T-helper 2 cell treated with Interferon-gamma antibody and Interleukin-4, amounts not matched to agents 5 μg/mL and 100 μg/mL, for 36 hours (primary cell): Measurements from ENCODE around the gene ABCC6.
"Not testable (repeated sequence)": the region's sequence is repeated elsewhere in the genome, so short reads cannot be mapped to it uniquely, and the experiment has no call there.

Experiments used
- DNase-seq: peaks from one replicate; pipeline ENCODE4 v3.0.0; 2021; ENCODE audit warnings: low spot score
- H3K27ac Mint-ChIP-seq: one replicate; pipeline ENCODE4 v1.8.0; 2021; ENCODE audit warnings: mild to moderate bottlenecking, mixed read lengths
- H3K27me3 Mint-ChIP-seq: one replicate; pipeline ENCODE4 v1.8.0; 2021; ENCODE audit warnings: low read depth, mixed read lengths
- H3K36me3 Mint-ChIP-seq: one replicate; pipeline ENCODE4 v1.8.0; 2021; ENCODE audit warnings: low read depth, mixed read lengths
- H3K4me1 Mint-ChIP-seq: one replicate; pipeline ENCODE4 v1.8.0; 2021; ENCODE audit warnings: low read depth, mixed read lengths
- H3K4me3 Mint-ChIP-seq: one replicate; pipeline ENCODE4 v1.8.0; 2022; ENCODE audit warnings: mild to moderate bottlenecking, moderate library complexity, mixed read lengths
- H3K9me3 Mint-ChIP-seq: one replicate; pipeline ENCODE4 v1.8.0; 2021; ENCODE audit warnings: mixed read lengths

Gene ABCC6

GRCh38 chr16:16168431-16168830 lies 54.9 kb downstream of the ABCC6 start:
- no peaks in the 10 kb centered on the region for H3K36me3 Mint-ChIP-seq
- no peaks in the 10 kb centered on the region for H3K4me1 Mint-ChIP-seq
- H3K27ac Mint-ChIP-seq, result no peak overlapping the region
- no peaks in the 10 kb centered on the region for H3K27me3 Mint-ChIP-seq
- no peak overlapping the region for H3K4me3 Mint-ChIP-seq
- H3K9me3 Mint-ChIP-seq, result peaks cover 3% of the 10 kb centered on the region
- DNase-seq, result no peak

DNA sequence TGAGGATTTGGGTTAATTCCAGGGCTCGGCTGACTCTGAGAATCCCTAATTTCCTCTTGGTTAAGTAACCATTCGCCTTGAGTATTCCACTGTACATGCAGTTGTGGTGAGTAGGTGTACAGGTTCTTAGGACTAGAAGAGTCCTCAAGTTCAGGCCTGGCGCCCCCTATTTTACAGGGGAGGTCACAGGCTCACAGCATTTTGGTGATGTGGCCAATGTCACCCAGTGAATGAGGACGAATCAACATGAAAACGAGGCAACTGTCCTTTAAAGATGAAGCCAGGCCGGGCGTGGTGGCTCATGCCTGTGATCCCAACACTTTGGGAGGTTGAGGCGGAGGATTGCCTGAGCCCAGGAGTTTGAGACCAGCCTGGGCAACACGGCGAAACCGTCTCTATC lies 55.4 kb downstream of the ABCC6 start:
- DNase-seq, result no peak
- no peak overlapping the region for H3K4me3 Mint-ChIP-seq
- H3K4me1 Mint-ChIP-seq, result no peaks in the 10 kb centered on the region
- H3K27ac Mint-ChIP-seq, result no peak overlapping the region
- H3K36me3 Mint-ChIP-seq, result no peaks in the 10 kb centered on the region
- no peaks in the 10 kb centered on the region for H3K27me3 Mint-ChIP-seq
- peaks cover 3% of the 10 kb centered on the region for H3K9me3 Mint-ChIP-seq

DNA sequence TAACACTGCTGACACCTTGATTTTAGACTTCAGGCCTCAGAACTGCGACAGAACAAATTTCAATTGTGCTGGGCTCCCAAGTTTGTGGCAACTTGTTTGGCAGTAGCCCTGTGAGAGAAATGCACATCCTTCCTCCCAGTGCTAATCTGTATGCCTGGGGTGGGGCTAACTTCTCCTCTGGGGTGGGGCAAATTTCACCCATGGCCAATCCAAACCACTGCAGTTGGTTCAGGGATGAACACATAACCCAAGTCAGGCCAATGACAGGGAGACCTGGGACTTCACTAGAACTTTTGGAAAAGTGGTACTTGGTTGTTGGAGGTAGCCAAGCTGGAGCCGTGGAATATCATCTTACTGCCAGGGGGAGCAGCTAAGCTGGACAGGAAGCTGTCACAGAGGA lies 56.3 kb downstream of the ABCC6 start:
- no peak overlapping the region for H3K27ac Mint-ChIP-seq
- no peak overlapping the region for H3K4me3 Mint-ChIP-seq
- no peaks in the 10 kb centered on the region for H3K4me1 Mint-ChIP-seq
- no peak for DNase-seq
- peaks cover 3% of the 10 kb centered on the region for H3K9me3 Mint-ChIP-seq
- H3K27me3 Mint-ChIP-seq, result no peaks in the 10 kb centered on the region
- H3K36me3 Mint-ChIP-seq, result no peaks in the 10 kb centered on the region

- Mint-ChIP-seq H3K9me3 (peaks cover 3% of the 10 kb centered on the region), H3K27ac (no peak overlapping the region), H3K36me3 (no peaks in the 10 kb centered on the region), H3K27me3 (no peaks in the 10 kb centered on the region), H3K4me3 (no peak overlapping the region), H3K4me1 (no peaks in the 10 kb centered on the region)
- DNase-seq, result no peak
These were observed 57.2 kb downstream of the ABCC6 start for GRCh38 chr16:16166085-16166484.

DNA sequence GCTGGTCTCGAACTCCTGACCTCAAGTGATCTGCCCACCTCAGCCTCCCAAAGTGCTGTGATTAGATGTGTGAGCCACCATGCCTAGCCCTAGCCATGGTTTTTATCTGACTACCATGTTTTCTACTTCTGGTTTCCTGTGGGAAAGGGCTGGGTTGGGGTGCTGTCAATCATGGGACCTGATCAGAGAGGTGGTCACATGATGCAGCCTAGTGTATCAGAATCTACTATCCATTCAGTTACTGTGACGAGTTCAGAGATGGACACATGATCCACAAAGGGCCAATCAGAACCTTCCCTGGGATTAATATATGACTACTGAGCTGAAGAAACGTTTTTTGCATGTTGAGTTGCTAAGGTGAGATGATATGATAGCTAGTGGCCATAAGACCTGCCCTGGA lies 59.1 kb downstream of the ABCC6 start:
- Mint-ChIP-seq H3K9me3 (peaks cover 3% of the 10 kb centered on the region), H3K4me3 (no peak overlapping the region), H3K27ac (no peak overlapping the region), H3K27me3 (no peaks in the 10 kb centered on the region), H3K4me1 (no peaks in the 10 kb centered on the region), H3K36me3 (no peaks in the 10 kb centered on the region)
- DNase-seq, result no peak

DNA sequence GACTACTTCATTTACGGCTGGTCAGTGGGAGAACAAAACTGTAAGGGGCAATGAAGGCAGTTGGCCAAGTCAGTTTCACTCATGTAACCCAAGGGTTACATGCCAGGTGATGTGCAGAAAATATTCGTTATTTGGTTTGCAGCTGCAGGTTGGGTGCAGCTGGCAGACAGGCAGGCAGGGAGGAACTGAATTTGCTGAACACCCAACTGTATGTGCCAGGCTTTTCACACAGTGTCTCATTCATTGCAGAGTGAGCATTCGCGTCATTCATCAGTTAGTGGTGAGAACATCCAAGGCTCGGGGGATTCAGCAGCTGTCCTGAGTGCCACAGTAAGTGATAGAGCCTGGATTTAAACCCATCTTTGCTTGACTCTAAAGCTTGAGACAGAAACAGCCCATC lies 59.7 kb downstream of the ABCC6 start:
- no peak for DNase-seq
- H3K27ac Mint-ChIP-seq, result no peak overlapping the region
- no peaks in the 10 kb centered on the region for H3K27me3 Mint-ChIP-seq

DNA sequence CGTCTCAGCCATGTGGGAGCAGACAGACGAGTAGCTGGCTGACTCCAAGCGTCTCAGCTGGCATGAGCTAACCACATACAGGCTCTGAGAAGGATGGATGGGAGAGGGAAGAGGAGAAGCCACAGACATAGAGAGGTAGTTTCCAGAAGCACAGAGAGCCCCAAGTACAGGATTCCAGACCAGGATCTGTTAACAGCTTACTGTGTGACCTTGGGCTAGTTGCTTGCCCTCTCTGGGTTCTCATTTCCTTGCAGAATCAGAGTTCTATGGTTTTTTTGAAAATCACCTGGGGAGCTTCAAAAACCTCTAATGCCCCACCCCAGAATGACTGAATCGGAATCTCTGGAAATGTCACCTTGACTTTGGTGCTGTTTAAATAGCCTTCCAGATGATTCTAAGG lies 60.2 kb downstream of the ABCC6 start:
- Mint-ChIP-seq H3K9me3 (peaks cover 12% of the 10 kb centered on the region), H3K4me1 (no peaks in the 10 kb centered on the region), H3K27ac (no peak overlapping the region), H3K27me3 (no peaks in the 10 kb centered on the region), H3K36me3 (no peaks in the 10 kb centered on the region), H3K4me3 (no peak overlapping the region)
- DNase-seq, result no peak

More for the DNA sequence above, 59.7 kb downstream of the ABCC6 start:
- Mint-ChIP-seq H3K9me3 (peaks cover 7% of the 10 kb centered on the region), H3K4me3 (no peak overlapping the region), H3K4me1 (no peaks in the 10 kb centered on the region), H3K36me3 (no peaks in the 10 kb centered on the region)

DNA sequence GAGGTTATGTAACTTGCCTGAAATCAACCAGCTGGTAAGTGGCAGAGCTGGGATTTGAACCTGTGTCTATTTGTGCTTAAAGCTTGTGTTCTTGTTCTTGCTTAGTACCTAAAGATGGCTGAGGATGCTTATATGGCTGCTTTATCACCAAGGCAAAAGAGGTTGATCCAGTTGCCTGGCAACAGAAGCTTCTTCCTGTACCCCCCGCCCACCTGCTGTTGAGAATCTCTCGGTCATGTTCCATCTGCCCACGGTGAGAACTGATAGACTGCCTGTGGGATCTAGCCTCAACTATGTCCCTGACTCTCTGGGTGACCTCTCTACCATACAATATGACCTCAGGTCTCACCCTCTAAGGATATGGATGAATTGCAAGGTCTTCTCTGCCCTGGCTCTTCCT lies 60.7 kb downstream of the ABCC6 start:
- Mint-ChIP-seq H3K27ac (no peak overlapping the region), H3K4me1 (no peaks in the 10 kb centered on the region), H3K36me3 (no peaks in the 10 kb centered on the region), H3K9me3 (peaks cover 12% of the 10 kb centered on the region), H3K27me3 (no peaks in the 10 kb centered on the region), H3K4me3 (no peak overlapping the region)
- DNase-seq, result peak; percentile 16

DNA sequence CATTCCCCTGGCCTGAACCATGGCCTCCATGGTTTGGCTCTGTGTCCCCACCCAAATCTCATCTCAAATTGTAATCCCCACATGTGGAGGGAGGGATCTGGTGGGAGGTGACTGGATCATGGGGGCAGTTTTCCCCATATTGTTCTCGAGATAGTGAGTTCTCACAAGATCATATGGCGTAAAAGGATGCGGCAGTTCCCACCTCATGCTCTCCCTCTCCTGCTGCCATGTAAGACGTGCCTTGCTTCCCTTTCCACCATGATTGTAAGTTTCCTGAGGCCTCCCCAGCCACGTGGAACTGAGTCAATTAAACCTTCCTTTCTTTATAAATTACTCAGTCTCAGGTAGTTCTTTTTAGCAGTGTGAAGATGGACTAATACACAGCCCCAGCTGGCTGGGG lies 61.5 kb downstream of the ABCC6 start:
- not testable (repeated sequence) for H3K4me3 Mint-ChIP-seq, DNase-seq, H3K4me1 Mint-ChIP-seq, H3K27me3 Mint-ChIP-seq, H3K36me3 Mint-ChIP-seq, H3K27ac Mint-ChIP-seq
- peaks cover 12% of the 10 kb centered on the region for H3K9me3 Mint-ChIP-seq

DNA sequence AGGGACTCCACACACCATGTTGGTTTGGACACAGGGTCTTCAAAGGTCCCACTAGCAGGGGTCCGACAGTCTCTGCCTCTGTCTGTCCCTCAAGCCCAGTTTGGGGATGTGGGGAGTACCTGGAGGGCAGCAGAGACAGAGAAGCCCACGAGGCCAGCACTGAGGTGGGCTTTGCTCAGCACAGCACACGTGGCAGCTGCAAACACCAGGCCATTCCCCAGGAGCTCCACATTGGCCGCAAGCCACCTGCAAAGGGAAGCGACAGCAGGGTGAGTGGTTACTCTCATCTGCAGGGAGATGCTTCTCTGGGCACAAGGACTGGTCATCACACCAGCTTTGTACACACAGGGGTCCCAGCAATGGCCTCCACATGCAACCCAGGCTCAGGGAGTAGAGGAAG lies 62.0 kb downstream of the ABCC6 start:
- Mint-ChIP-seq H3K4me3 (no peak overlapping the region), H3K4me1 (no peaks in the 10 kb centered on the region), H3K27ac (no peak overlapping the region), H3K9me3 (peaks cover 12% of the 10 kb centered on the region), H3K36me3 (no peaks in the 10 kb centered on the region), H3K27me3 (no peaks in the 10 kb centered on the region)
- DNase-seq, result no peak

DNA sequence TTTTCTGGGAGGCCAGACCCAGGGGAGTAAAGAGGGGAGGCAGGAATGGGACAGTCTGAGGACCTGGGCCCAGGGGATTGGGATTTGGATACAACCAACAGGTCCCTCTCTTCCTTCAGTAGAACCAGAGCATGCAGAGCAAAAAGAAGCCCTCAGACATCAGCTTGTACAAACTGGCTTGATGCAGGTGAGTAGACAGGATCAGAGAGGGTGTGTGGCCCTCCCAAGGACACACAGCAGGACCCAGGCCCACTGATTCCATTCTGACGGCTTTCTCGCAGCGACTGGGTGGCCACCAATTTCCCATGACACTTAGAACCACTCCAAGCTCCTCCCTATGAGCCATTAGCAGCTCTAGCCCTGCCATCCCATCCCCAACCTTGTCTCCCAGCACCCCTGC lies 63.6 kb downstream of the ABCC6 start:
- Mint-ChIP-seq H3K27me3 (no peaks in the 10 kb centered on the region), H3K27ac (no peak overlapping the region), H3K9me3 (peaks cover 12% of the 10 kb centered on the region), H3K4me1 (no peaks in the 10 kb centered on the region), H3K36me3 (no peaks in the 10 kb centered on the region), H3K4me3 (no peak overlapping the region)
- DNase-seq, result no peak

GRCh38 chr16:16158741-16159374 lies 64.4 kb downstream of the ABCC6 start:
- no peak for DNase-seq
- Mint-ChIP-seq H3K27me3 (no peaks in the 10 kb centered on the region), H3K36me3 (no peaks in the 10 kb centered on the region), H3K4me3 (no peak overlapping the region), H3K9me3 (peaks cover 8% of the 10 kb centered on the region), H3K4me1 (no peaks in the 10 kb centered on the region), H3K27ac (no peak overlapping the region)

DNA sequence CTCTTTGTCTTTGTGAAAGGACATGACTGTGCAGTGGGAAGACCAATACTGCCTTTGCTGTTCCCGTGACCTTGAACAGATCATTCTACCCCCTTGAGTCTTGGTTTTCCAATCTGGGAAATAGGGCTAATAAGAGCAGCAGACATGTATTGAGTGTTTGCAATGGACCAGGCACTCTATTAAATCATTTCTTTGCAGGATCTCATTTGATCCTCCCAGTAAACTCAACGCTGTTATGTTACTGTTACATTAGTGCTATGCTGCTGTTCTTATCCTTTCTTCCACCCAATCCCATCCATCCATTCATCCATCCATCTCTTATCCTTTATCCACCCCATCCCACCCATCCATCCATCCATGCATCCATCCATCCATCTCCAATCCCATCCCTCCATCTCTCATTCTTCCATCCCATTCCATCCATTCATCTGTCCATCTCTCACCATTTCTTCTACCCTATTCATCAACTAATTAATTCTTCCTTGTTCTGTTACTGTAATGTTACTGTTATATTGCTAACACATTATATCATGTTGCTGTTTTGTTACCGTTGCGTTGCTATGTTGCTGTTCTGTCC lies 65.1 kb downstream of the ABCC6 start:
- Mint-ChIP-seq H3K36me3 (no peaks in the 10 kb centered on the region), H3K4me1 (no peaks in the 10 kb centered on the region), H3K27ac (no peak overlapping the region), H3K27me3 (no peaks in the 10 kb centered on the region), H3K9me3 (peaks cover 8% of the 10 kb centered on the region), H3K4me3 (no peak overlapping the region)
- no peak for DNase-seq

- Mint-ChIP-seq H3K36me3 (no peaks in the 10 kb centered on the region), H3K4me3 (no peak overlapping the region), H3K4me1 (no peaks in the 10 kb centered on the region), H3K9me3 (peaks cover 8% of the 10 kb centered on the region), H3K27me3 (no peaks in the 10 kb centered on the region), H3K27ac (no peak overlapping the region)
- no peak for DNase-seq
These were observed 66.1 kb downstream of the ABCC6 start for GRCh38 chr16:16157166-16157565.

DNA sequence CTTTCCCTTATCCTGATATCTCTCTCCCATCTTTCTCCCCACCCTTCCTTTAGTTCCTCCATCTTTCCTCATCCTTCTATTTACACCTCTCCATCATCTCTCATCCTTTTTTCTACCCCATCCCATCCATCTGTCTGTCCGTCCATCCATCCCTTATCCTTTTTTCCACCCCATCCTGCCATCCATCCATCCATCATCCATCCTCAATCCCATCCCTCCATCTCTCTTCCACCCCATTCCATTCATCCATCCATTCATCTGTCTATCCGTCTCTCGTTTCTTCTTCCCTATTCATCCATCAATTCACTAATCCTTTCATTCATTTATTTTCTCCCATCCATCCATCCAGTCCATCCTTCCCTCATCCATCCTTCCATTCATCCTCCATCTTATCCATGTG lies 68.1 kb downstream of the ABCC6 start:
- H3K27ac Mint-ChIP-seq, result no peak overlapping the region
- no peaks in the 10 kb centered on the region for H3K36me3 Mint-ChIP-seq
- H3K27me3 Mint-ChIP-seq, result no peaks in the 10 kb centered on the region
- H3K4me3 Mint-ChIP-seq, result no peak overlapping the region
- DNase-seq, result no peak
- no peaks in the 10 kb centered on the region for H3K4me1 Mint-ChIP-seq
- H3K9me3 Mint-ChIP-seq, result peaks cover 8% of the 10 kb centered on the region
